Breast epithelium (tissue), 4 donors: Measurements from ENCODE around the gene SS18L1. TPM values are rescaled to one million over a fixed set of nuclear protein-coding genes. Genes with fewer than 3 reads are reported as not detected.
A peak's percentile ranks its signal among the peaks of the same experiment; 100 is the strongest.

Experiments used
- DNase-seq, 2 donors: peaks; one replicate each; pipeline ENCODE4 v3.0.0-alpha.2; 2019; ENCODE audit warnings: low spot score in 2 of 2
- H3K27ac ChIP-seq, 2 donors: fragments of 200-600 bp; sonication (generic) in 1 of 2; one replicate each; pipeline ENCODE4 v1.5.1; 2016 to 2019; ENCODE audit warnings: mild to moderate bottlenecking in 1 of 2
- H3K27me3 ChIP-seq, 2 donors: fragments of 200-600 bp; sonication (generic) in 1 of 2; one replicate each; pipeline versions ENCODE4 v1.5.1 to v1.6.0; 2017 to 2019; ENCODE audit warnings: control low read depth in 1 of 2, mild to moderate bottlenecking in 1 of 2
- H3K36me3 ChIP-seq: fragments of 200-600 bp; one replicate; pipeline ENCODE4 v1.5.1; 2019
- H3K4me1 ChIP-seq, 2 donors: fragments of 200-600 bp; sonication (generic); one replicate each; pipeline ENCODE4 v1.5.1; 2016 to 2019; ENCODE audit warnings: control low read depth in 1 of 2
- H3K4me3 ChIP-seq, 3 donors: fragments of 200-600 bp; sonication (generic); 1 replicate in 2 of 3; 2 replicates in 1 of 3; pipeline ENCODE4 v1.5.1; 2016 to 2019; ENCODE audit warnings: mild to moderate bottlenecking in 3 of 3, moderate library complexity in 2 of 3
- H3K9me3 ChIP-seq, 2 donors: fragments of 200-600 bp; sonication (generic) in 1 of 2; one replicate each; pipeline ENCODE4 v1.5.1; 2016 to 2019; ENCODE audit warnings: control low read depth in 1 of 2
- CTCF ChIP-seq, 3 donors: fragments of 450-650 bp; IDR thresholded peaks; one replicate each; pipeline ENCODE4 v1.5.1; 2016 to 2017; ENCODE audit warnings: antibody characterized with exemption in 3 of 3, mild to moderate bottlenecking in 3 of 3, moderate library complexity in 3 of 3
- POLR2A ChIP-seq: fragments of 450-650 bp; IDR thresholded peaks from one replicate; pipeline ENCODE4 v1.6.1; 2016; ENCODE audit warnings: antibody characterized with exemption, mild to moderate bottlenecking, moderate library complexity
- POLR2AphosphoS5 ChIP-seq, 3 donors: sonication (generic); formaldehyde crosslinking; IDR thresholded peaks; one replicate each; pipeline ENCODE4 v1.6.1; 2017; ENCODE audit warnings: antibody characterized with exemption in 3 of 3
- intact Hi-C: fragments of 100-400 bp; cut with DNase I; formaldehyde crosslinking; loops from one replicate; pipeline ENCODE4 v1.15.1; 2023; ENCODE audit warnings: low total_unique reads
- total RNA-seq, 3 donors: library from RNA; depleted of rRNA; stranded (reverse); fragments of >200 nt; gene quantifications; one replicate each; pipeline ENCODE4 v1.1.0, GENCODE V29; 2016

Gene SS18L1
- total RNA-seq, 3 donors from 2014 or later, result 12.5 to 18.4 (median 14.4) TPM

GRCh38 chr20:62181808-62182207, 38.2 kb downstream of the SS18L1 start:
- no peaks in the 10 kb centered on the region for H3K9me3 ChIP-seq
- H3K27me3 ChIP-seq, result no peaks in the 10 kb centered on the region
- H3K36me3 ChIP-seq, result no peaks in the 10 kb centered on the region
- no peak for DNase-seq
- no peak for TF ChIP-seq POLR2A
- no peak for TF ChIP-seq POLR2AphosphoS5 (IDR thresholded peaks at IDR 0.05)
- H3K4me3 ChIP-seq, result no peak overlapping the region
- no peak overlapping the region for H3K27ac ChIP-seq
- intact Hi-C loops, result no loop called here
- H3K4me1 ChIP-seq, result peaks cover 0 to 7% of the 10 kb centered on the region in 2 donors

GRCh38 chr20:62182469-62183425, 39.2 kb downstream of the SS18L1 start, which contains the start of gene MTG2:
MTG2 (plus strand) TSS chr20:62183028; CDS start chr20:62193421, 10,393 bp downstream.
- peaks cover 0 to 7% of the 10 kb centered on the region in 2 donors for H3K4me1 ChIP-seq
- peak; percentile 90 to 93 for DNase-seq
- no peaks in the 10 kb centered on the region for H3K36me3 ChIP-seq
- peak within 1 kb of the TSS; percentile 71 to 92 (median 81) for H3K4me3 ChIP-seq
- peak within 1 kb of the TSS; percentile 91 to 93 for H3K27ac ChIP-seq
- H3K9me3 ChIP-seq, result no peaks in the 10 kb centered on the region
- TF ChIP-seq POLR2A (peak; percentile 63), POLR2AphosphoS5 (IDR thresholded peaks at IDR 0.05) (peak; percentile 86 to 92 (median 91)), CTCF (IDR thresholded peaks at IDR 0.05) (peak in 1 of 3 donors; percentile 29)
- intact Hi-C loops, result no loop called here
- no peaks in the 10 kb centered on the region for H3K27me3 ChIP-seq

GRCh38 chr20:62183426-62184142, 40.0 kb downstream of the SS18L1 start:
- Histone ChIP-seq H3K9me3 (no peaks in the 10 kb centered on the region), H3K4me3 (peak overlapping the region; percentile 71 to 92 (median 81)), H3K27ac (peak overlapping the region; percentile 91 to 93), H3K4me1 (peaks cover 0 to 7% of the 10 kb centered on the region in 2 donors), H3K27me3 (no peaks in the 10 kb centered on the region), H3K36me3 (no peaks in the 10 kb centered on the region)
- TF ChIP-seq CTCF (IDR thresholded peaks at IDR 0.05) (no peak), POLR2AphosphoS5 (IDR thresholded peaks at IDR 0.05) (no peak), POLR2A (no peak)
- intact Hi-C loops, result no loop called here
- DNase-seq, result no peak

- intact Hi-C loops, result no loop called here
- no peak overlapping the region for H3K27ac ChIP-seq
- H3K27me3 ChIP-seq, result no peaks in the 10 kb centered on the region
- no peak overlapping the region for H3K4me3 ChIP-seq
- TF ChIP-seq POLR2A (no peak), POLR2AphosphoS5 (IDR thresholded peaks at IDR 0.05) (no peak), CTCF (IDR thresholded peaks at IDR 0.05) (no peak)
- no peak for DNase-seq
- peaks cover 0 to 7% of the 10 kb centered on the region in 2 donors for H3K4me1 ChIP-seq
- H3K36me3 ChIP-seq, result no peaks in the 10 kb centered on the region
- no peaks in the 10 kb centered on the region for H3K9me3 ChIP-seq
Measured at GRCh38 chr20:62186096-62186426, 42.5 kb downstream of the SS18L1 start.

GRCh38 chr20:62186887-62187866, 43.6 kb downstream of the SS18L1 start:
- peak overlapping the region in 1 of 2 donors; percentile 5 for H3K27ac ChIP-seq
- no peak for DNase-seq
- TF ChIP-seq POLR2A, result no peak
- TF ChIP-seq POLR2AphosphoS5 (IDR thresholded peaks at IDR 0.05), result no peak
- TF ChIP-seq CTCF (IDR thresholded peaks at IDR 0.05), result no peak

More at GRCh38 chr20:62186887-62187866, 43.6 kb downstream of the SS18L1 start:
- H3K4me1 ChIP-seq, result peaks cover 0 to 7% of the 10 kb centered on the region in 2 donors
- no peak overlapping the region for H3K4me3 ChIP-seq
- no peaks in the 10 kb centered on the region for H3K27me3 ChIP-seq
- intact Hi-C loops, result no loop called here
- no peaks in the 10 kb centered on the region for H3K9me3 ChIP-seq
- no peaks in the 10 kb centered on the region for H3K36me3 ChIP-seq
